Activated gamma-delta T cell (primary cell): Measurements from ENCODE around the gene FER1L5.

Experiments used
- DNase-seq: peaks from one replicate; lab custom pipeline; 2025; lab: John Stamatoyannopoulos, UW
- total RNA-seq, 2 donors: gene quantifications; one replicate each; lab custom pipeline; 2026; lab: John Stamatoyannopoulos, UW

FER1L5 gene
- total RNA-seq, result 0 reads per million in 2 donors

DNA sequence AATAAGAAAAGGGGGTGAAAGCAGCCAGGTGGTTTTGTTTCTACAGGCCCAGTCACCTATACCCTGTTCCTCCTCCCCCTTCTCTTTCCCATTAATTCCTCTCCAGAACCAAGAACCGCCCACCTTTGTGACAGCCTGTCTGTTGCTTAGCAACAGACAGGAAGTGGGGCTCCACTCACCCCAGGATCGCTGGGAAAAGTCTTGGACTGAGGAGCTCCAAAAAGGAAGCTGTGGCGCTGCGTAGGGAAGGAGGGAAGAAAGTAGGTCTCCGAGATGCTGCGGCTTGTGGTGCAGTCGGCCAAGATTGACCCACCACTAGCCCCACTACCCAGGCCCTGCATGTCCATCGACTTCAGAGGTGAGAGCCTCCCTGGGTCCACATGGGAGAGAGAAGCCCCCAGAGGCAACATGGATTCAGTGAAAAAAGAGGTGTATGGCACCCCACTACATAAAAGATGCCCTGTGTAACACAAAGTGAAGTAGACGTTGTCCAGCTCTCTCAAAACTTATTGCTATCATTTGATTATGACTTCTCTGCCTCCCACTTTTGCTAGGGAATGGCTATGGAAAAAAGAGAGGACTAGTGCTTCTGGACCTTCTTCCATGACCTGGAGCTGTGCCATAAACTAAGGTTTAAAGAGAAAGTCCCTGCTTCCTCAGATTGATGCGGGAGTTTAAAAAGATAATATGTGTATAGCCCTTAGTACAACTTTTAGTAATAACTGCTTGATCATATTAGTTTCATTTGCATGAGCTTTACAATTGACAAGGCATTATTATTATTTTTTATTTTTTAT is at the start of gene FER1L5:
Gene FER1L5, plus strand, starts transcription at position 201 of the 797 bp plus-strand sequence. Its CDS starts 73 bp downstream, at position 274.
- DNase-seq, result no peak

DNA sequence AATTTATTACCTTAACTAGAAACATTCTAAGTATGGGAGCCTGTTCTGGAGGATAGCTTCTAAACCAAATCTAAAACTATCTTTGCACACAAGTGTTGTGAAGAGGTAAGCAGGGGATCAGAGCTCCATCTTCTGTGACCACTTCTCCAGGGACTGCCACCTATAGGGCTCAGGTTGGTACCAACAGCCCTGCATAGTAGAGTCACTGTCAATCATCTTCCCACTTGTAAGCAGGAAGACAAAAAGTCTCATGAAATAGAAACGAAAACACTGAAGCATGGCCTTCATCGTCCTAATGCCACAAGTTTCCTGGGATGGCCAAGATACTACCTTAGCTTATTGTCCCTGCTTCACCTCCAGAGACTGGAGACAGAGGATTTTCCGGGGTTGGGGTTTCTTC is 48.3 kb upstream of the FER1L5 start:
- DNase-seq, result no peak

DNA sequence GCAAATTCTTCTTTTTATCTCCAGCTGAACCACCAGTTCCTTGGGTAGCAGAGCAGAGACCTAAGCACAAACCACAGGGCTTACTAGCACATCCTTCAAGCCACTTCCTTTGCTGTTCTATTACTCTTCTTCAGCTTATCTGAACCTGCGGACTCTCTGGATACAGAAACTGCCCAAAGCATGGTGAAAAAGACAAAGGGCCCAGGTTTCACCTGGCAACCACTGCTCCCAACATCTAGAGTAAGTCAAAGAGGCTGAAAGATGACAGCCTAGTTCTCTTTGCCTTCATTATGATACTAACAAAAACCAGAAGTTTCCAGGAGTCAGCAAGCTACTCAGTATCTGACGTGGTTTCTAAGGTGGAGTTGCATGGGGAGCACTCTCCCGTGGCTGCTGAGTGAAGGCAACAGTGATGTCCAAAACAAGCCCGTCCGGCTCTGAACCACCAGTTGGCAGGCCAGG is 47.8 kb upstream of the FER1L5 start:
- no peak for DNase-seq

DNA sequence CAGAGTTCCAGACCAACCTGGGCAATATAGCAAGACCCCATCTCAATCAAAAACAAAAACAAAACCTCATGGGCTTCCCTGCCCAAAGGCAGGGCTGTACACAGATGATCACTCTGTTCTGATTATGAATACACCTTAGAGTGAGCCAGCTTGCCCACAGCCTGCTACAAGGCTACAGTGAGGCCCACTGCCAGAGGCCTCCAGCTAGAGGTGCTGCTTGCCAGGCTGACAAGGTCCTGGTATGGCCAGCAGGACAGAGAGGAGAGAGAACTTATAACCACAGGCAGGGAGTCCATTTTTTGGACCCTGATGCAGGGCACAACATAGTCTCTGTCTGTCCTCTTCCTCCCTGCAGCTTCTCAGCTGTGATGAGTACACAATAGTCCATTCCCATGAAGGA is 46.0 kb upstream of the FER1L5 start:
- DNase-seq, result no peak

DNA sequence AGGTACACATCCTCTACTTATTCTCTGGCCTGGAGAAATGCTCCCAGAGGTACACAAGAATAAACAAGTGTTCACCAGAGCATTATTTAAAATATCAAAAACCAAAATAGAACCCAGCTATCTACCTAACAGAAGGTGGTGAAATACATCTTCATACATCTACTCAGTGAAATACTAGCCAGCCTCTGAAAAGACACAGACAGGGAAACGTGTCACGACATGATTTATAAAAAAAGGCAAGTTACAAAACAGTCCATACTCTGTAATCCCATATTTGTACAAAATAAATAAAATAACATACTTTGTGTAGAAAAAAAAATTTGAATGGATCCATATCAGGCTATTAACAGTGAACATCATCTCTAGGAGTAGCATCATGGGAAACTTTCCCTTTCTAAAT is 42.6 kb upstream of the FER1L5 start:
- DNase-seq, result no peak

DNA sequence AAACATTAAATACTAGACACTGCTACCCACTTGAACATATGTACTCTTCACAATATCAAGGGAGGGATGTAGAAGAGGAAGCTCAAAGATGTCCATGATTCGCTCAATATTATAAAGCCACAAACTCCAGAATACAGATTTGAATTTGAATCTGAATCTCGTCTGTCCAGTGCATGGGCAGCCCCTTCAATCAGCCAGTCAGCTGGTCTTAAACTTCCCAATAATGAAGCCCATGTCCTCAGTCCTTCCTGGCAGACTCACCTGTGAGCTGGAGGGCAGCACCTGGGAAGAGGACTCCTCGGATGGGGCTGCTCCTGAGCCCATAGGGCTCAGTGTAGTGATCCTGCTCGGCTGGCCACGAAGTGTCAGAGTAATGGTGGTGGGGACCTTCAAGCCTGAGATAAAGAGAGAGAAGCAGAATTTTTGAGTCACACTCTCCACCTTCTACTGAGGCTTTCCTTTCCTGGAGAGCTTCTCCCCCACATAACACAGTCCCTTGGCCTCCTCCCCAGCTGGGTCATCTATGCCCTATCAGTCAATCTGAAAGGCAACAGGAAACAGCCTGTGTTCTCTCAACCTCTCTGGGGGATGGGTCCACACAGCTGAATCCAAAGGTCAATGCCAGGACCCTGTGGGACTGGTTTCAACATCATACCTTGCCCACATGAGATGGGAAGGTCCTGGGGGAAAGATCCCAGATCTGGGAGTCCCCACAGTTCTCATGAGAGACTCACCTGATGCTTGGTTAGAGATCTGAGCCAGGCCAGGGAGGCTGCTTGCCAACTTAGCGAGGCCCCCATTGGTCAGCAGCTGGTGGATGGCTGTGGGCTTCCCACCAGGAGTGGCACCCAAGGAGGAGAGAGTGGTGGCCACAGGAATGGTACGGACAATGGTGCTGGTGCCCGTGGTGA is 40.9 kb upstream of the FER1L5 start:
- DNase-seq, result no peak

DNA sequence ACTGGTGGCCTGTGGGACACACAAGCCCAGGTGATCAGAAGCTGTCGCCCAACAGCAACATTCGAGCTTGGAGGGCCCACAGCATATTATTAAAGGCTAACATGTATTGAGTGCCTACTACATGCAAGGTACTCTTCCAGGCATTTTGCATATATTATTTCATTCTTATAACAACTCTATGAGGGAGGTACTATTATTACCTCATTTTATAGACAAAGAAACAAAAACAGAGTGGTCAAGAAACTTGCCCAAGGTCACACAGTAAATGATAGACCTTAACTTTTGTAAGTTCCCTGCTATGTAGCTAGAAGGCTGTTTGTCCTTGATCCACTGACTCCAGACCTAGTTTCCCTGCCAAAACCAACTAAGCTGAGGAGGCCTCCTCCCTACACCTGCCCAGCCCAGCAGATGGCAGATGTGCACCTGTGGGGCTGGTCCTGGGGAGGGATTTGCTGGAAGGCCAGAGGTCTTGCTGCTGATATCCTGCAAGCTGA is 40.2 kb upstream of the FER1L5 start:
- DNase-seq, result no peak

DNA sequence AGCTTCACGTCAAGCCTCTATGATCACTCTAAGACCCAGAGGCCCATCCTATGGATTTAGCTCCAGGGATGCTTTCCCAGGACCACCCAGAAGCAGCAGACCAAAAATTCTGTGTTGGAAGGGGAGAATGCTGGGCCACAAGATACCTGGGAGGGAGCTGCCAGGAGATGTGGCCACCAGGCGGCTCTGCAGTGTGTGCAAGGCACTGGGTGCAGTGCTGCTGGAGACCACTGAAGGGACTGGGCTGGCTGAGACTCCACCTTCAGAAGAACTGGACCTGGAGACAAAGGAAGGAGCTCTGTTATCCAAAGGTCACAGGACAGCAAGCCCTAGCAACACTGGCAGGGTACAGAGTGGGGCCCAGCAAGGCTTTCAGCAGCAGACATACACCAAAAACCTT is 38.5 kb upstream of the FER1L5 start:
- no peak for DNase-seq

DNA sequence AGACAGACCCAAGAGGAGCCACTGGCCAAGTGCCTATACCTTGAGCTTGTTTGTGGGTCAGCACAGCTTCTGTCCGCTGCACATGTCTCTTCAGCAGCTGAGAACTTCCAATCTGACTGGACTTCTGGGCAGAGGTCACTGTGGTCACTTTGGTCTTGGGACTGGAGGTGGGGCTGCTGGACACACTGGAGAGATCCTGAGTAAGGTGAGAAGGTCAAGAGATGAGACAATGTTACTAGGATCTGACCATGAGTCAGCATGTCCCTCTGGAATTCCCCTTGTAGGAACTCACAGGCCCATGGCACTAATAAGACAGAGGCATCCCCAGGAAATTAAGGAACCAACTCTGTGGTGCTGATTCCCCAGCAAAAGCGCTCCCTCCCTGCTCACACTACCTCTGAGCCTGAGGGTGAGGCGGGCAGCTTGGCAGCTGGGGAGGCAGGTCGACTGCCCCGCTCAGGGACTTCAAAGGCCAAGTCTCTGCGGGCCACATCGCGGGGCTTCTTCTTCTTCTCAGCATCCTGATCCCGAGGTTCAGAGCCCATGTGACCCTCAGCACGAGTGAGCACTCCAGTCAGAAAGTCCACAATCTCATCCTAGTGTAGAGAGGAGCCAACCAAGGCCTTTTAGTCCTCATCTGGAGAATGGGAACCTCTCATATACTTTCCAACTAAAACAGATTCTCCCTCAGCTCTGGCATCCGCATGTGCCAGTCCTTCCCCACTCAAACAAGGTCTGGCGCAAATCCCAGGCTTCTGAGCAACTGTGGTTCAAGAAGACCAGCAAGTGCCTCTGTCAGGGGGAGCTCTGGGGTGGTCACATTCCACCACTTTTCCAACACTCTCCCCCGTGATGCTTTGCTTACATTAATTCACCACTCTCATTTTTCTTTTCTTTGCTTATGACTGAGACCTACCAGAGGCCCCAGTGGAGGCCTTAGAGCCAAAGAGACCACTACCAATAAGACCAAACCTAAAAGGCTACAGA is 33.8 kb upstream of the FER1L5 start:
- DNase-seq, result no peak

DNA sequence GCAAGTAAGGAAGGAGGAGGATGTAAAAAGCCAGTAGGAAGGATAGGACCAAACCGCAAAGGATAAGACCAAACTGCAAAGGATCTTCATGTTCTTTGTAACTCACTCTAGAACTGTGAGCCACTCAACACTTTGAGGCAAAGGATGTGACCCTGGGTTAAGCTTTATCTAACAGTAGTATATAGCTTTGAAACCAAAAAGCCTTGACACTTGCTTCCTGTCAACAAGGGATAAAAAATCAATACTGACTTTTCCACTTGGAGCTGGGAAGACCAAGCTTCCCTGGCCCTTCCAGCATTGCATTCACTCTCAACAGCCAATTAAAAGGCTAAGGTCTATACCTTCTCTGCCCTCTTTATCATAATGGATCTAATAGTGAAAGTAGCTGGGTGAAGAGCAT is 26.4 kb upstream of the FER1L5 start:
- no peak for DNase-seq

DNA sequence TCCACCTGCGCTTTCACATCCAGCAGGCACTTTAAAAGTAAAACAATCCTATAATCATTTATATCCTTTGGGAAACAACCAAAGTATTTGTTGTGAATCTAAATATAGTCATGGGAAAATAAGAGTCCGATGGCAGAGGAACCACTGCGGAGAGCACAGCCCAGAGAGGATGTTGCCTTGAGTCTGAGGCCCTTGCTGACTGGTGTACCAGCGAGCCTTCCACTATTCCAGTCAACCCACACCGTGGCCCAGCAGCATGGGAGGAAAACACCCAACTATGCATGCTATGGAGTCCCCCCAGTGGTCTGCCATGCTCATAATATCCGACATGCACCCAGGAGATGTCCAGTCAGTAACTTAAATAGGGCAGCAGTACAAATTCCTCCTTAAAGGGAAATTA is 26.0 kb upstream of the FER1L5 start:
- no peak for DNase-seq

DNA sequence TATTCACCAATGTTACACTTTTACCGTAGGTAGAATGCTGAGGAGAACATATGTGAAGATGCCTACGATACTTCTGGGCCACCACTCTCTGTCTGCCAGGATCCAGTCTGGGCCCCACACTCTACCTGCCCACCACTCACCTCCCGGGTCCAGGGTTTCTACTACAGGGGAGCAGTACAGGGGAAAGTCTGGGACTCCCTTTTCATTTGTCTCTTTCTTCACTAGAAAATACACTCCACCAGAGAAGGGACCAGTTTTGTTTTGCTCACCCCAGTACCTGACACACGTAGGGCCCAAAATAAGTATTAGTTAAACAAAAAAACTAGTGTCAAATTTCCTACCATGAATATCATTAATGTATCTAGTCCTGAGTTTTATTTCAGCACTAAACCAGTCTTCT is 25.6 kb upstream of the FER1L5 start:
- DNase-seq, result no peak

DNA sequence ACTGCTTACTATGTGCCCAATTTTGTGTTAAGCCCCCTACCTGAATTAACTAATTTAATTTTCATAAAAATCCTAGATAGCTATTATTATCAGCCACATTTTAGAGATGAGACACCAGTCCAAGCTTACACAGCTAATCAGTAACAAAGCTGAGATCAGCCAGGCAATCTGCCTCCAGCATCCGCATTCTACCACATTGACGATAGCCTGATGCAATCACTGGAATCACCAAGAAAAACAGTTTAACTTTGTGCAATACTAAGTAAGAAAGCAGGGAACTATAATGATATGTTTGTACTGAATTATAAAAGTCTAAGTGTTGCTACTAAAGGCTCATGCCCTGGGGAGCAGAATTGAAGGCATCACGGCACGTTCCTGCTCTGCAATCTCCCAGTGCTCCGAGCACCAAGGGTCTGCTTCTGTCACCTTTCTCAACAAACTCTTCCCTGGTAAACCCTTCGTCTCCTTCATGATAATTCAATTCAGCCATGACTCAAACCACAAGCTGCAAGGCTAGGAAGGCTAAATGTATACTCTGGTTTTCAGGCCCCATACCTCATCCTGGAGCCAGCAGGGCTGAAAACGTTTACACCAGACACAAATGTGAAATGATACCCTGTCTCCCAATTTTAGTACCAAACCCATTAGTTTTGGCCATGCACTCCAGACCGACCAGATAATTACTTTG is 23.8 kb upstream of the FER1L5 start:
- no peak for DNase-seq

DNA sequence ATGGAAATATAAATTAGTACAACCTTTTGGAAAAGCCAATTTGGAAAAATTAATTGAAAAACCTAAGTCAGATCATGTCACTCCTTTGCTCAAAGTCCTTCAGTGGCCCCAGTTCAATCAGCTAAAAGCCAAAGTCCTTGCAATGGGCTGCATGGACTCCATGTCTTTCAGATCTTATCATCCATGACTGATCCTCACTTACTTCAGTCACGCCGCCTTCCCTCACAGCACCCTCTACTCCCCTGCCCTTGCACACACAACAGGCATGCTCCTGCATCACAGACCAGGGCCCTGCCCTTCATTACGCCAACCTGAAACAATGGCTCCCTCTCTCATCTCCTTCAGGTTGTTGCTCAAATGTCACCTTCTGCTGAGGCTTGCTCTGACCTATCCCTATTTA is 20.0 kb upstream of the FER1L5 start:
- DNase-seq, result no peak

DNA sequence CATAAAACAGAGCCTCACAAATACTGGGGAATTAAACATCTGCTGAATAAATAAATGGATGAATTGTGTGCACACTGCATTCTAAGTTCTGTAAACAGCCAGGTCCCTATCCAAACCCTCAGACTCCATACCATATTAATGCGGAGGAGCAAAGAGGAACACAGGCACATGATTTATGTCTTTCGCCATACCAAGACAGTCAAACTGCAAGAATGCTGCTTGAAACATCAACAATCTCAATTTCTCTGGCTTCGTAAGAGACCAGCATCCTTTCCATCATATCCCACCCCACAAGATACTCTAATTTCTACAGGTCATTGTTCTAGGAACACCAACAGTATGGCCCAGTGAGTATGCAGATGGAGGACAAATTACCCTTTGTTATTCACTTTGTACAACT is 19.4 kb upstream of the FER1L5 start:
- DNase-seq, result no peak

DNA sequence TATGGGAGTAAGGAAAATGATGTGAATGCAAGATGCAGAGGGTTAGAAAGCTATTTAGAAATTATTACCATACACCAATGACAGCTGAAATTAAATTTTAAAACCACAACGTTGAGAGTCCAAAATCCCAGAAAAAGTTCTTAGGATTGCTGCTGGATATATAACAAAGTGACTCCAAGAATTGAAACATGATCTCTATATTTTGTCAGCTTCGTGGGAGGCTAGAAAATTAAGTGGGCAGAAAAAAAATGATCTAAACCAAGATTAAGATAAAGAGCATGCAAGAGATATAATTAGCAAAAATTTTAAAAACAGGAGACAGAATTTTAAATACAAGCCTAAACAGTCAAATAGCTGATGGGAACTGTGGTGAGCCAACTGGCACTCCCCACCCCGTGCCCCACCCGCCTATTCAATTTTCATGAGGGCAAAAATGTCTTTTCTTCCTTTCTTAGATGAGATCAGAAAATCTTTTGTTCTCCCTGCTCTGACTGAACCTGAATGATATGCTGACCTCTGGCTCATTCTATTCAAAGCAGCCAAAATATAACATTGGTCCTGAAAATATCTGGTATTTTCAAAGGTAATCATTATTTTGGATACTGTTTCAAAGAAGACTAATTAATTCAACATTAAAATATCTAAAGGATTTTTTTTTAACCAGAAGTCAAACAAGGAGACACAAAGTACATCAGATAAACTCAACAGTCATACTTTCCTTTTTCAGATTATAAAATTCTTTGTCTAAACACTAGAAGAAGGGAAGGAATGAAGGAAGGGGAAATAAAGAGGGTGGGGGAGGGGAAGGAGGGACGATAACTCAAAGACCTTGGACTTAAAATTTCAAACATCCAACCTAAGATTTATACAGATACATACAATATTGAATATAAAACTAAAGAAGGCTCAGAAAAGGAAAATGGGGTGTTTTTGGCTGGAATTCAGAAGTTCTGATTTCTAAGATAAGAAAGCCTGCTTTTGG is 16.7 kb upstream of the FER1L5 start:
- DNase-seq, result no peak

DNA sequence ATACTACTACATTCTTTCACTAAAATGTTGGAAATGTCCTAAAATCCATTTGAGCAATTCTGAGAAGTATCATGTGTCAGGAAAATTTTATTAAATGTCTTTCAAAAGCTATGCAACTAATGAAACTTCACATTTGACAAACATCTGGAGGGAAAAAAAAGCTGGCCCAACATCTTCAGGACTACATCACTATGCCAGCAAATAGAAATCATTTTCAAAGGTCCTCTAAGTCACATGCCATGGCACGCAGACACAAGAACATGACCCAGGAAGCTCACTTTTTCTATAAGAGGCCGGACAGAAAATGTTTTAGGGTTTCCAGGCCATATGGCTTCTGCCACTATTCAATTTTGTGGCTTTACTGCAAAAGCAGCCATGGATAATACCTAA is 16.0 kb upstream of the FER1L5 start:
- DNase-seq, result no peak

DNA sequence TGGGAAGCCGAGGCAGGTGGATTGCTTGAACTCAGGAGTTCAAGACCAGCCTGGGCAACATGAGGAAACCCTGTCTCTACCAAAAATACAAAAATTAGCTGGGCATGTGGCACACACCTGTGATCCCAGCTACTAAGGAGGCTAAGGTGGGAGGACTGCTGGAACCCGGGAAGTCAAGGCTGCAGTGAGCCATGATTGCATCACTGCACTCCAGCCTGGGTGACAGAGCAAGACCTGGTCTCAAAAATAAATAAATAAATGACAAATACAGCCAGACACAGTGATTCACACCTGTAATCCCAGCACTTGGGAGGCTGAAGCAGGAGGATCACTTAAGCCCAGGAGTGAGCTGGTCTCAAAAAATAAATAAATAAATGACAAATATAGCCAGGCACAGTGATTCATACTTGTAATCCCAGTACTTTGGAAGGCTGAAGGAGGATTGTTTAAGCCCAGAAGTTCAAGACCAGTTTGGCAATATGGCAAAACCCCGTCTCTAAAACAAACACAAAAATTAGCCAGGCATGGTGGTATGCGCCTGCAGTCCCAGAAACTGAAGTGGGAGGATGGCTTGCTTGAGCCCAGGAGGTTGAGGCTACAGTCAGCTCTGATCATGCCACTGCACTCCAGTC is 10.6 kb upstream of the FER1L5 start:
- DNase-seq, result no peak

DNA sequence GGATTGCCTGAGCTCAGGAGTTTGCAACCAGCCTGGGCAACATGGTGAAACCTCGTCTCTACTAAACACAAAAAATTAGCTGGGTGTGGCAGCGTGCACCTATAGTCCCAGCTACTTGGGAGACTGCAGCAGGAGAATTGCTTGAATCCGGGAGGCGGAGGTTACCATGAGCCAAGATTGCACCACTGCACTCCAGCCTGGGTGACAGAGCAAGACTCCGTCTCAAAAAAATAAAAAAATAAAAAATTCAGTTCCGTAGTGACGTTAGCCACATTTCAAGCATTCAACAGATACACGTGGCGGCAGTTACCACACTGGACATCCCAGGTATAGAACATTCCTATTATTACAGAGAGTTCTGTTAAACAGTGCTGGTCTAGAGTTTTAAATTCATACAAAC is 8.9 kb upstream of the FER1L5 start:
- DNase-seq, result no peak
